GM12878 (cell line): Measurements from ENCODE around the gene BHLHA15. TPM values are rescaled to one million over a fixed set of nuclear protein-coding genes. Genes with fewer than 3 reads are reported as not detected.

Experiments used
- ATAC-seq: fragments of 200-7000 bp; cut with Tn5 transposase; 3 replicates; pipeline ENCODE4 v1.9.1; 2020; ENCODE audit warnings: mild to moderate bottlenecking, moderate library complexity
- BruUV-seq: library from RNA; stranded (reverse); fragments of 400-500 nt; replicated peaks from 2 replicates; lab custom pipeline; 2021; lab: Mats Ljungman, UMichigan
- CTCF ChIA-PET: fragments of 300-600 bp; sonication (Branson Sonifier 250); formaldehyde crosslinking; extraction: SDS; loops from one replicate; lab custom pipeline; 2021; ENCODE audit warnings: inconsistent platforms; lab: Yijun Ruan, JAX
- POLR2A ChIA-PET: fragments of 350-600 bp; formaldehyde crosslinking; extraction: SDS; loops from one replicate; lab custom pipeline; 2021; ENCODE audit warnings: inconsistent platforms; lab: Charles Lee
- RAD21 ChIA-PET: fragments of 300-600 bp; sonication (Branson Sonifier 250); formaldehyde crosslinking; loops from one replicate; lab custom pipeline; 2023; ENCODE audit warnings: antibody characterized with exemption; ENCODE audit not compliant: unreplicated experiment; lab: Charles Lee
- SMC1A ChIA-PET: fragments of 300-600 bp; sonication (Branson Sonifier 250); formaldehyde crosslinking; loops from one replicate; lab custom pipeline; 2023; ENCODE audit not compliant: unreplicated experiment, uncharacterized antibody; lab: Charles Lee
- DNase-seq: peaks from one replicate; pipeline ENCODE4 v3.0.0-alpha.2; 2011; ENCODE audit warnings: low read depth, low spot score
- FAIRE-seq: peaks from 3 replicates; lab custom pipeline; 2011; peaks lifted over from hg19 to GRCh38; lab: Jason Lieb, UNC
- H2AFZ ChIP-seq: 2 replicates; pipeline ENCODE4 v1.6.0; 2011; ENCODE audit warnings: low read depth, low read length, control low read depth; ENCODE audit not compliant: control insufficient read depth
- H3K27ac ChIP-seq: 2 replicates; pipeline ENCODE4 v1.5.1; 2011; ENCODE audit warnings: control low read depth; ENCODE audit not compliant: control insufficient read depth, insufficient read depth
- H3K27me3 ChIP-seq, 2 experiments: replicated peaks in 1 of 2; 2 replicates each; pipeline versions ENCODE4 v1.6.0 to v1.6.1; 2011; ENCODE audit warnings: low read length in 1 of 2; ENCODE audit not compliant: control insufficient read depth in 2 of 2, insufficient read depth in 2 of 2
- H3K36me3 ChIP-seq, 2 experiments: 2 replicates each; pipeline ENCODE4 v1.5.1; 2011; ENCODE audit warnings: low read length in 1 of 2; ENCODE audit not compliant: control insufficient read depth in 2 of 2, insufficient read depth in 2 of 2
- H3K4me1 ChIP-seq: 2 replicates; pipeline ENCODE4 v1.6.1; 2011; ENCODE audit warnings: mild to moderate bottlenecking, low read length, moderate library complexity, mixed read lengths; ENCODE audit not compliant: control insufficient read depth, insufficient read depth
- H3K4me2 ChIP-seq: 2 replicates; pipeline ENCODE4 v1.6.0; 2011; ENCODE audit warnings: control low read depth; ENCODE audit not compliant: control insufficient read depth, insufficient read depth
- H3K4me3 ChIP-seq: fragments of 200-600 bp; sonication (generic); 2 replicates; pipeline ENCODE4 v1.5.1; 2016
- H3K79me2 ChIP-seq: 2 replicates; pipeline ENCODE4 v1.6.0; 2011; ENCODE audit warnings: low read length; ENCODE audit not compliant: control insufficient read depth, insufficient read depth
- H3K9ac ChIP-seq: 2 replicates; pipeline ENCODE4 v1.8.0; 2011; ENCODE audit warnings: low read length, control low read depth, mixed read lengths; ENCODE audit not compliant: control insufficient read depth, insufficient read depth
- H3K9me3 ChIP-seq: replicated peaks from 3 replicates; pipeline ENCODE4 v1.5.1; 2011; ENCODE audit warnings: mild to moderate bottlenecking, low read length; ENCODE audit not compliant: control insufficient read depth, insufficient read depth
- H4K20me1 ChIP-seq: 2 replicates; pipeline ENCODE4 v1.6.0; 2011; ENCODE audit not compliant: control insufficient read depth, insufficient read depth
- BRCA1 ChIP-seq: IDR thresholded peaks from 2 replicates; pipeline ENCODE4 v1.6.1; 2011; ENCODE audit warnings: low read depth, low read length, improper control_type of control experiment
- EGR1 ChIP-seq, 2 experiments: IDR thresholded peaks; 1 replicate in 1 of 2; 2 replicates in 1 of 2; pipeline ENCODE4 v1.6.1; 2011 to 2012; ENCODE audit warnings: low read depth in 2 of 2, low read length in 2 of 2, borderline replicate concordance in 1 of 2, mild to moderate bottlenecking in 1 of 2, moderate library complexity in 1 of 2
- IKZF1 ChIP-seq: fragments of 450-650 bp; conservative IDR thresholded peaks from 2 replicates; pipeline ENCODE4 v1.6.1; 2017; ENCODE audit warnings: antibody characterized with exemption, mild to moderate bottlenecking
- JUND ChIP-seq: IDR thresholded peaks from 2 replicates; pipeline ENCODE4 v1.6.1; 2012; ENCODE audit warnings: low read depth, mild to moderate bottlenecking, low read length, improper control_type of control experiment, moderate library complexity
- MTA2 ChIP-seq: fragments of 450-650 bp; IDR thresholded peaks from 2 replicates; pipeline ENCODE4 v1.6.1; 2016; ENCODE audit warnings: low read depth, mild to moderate bottlenecking, moderate library complexity
- MTA3 ChIP-seq: IDR thresholded peaks from 2 replicates; pipeline ENCODE4 v1.6.1; 2012; ENCODE audit warnings: low read length, inconsistent platforms, borderline replicate concordance
- NFYA ChIP-seq: IDR thresholded peaks from 2 replicates; pipeline ENCODE4 v1.6.1; 2011; ENCODE audit warnings: low read depth, mild to moderate bottlenecking, low read length, improper control_type of control experiment, borderline replicate concordance
- POLR2AphosphoS2 ChIP-seq: IDR thresholded peaks from 2 replicates; pipeline ENCODE4 v1.6.1; 2011; ENCODE audit warnings: low read depth, mild to moderate bottlenecking, low read length, improper control_type of control experiment, moderate library complexity
- RELA ChIP-seq: fragments of 450-650 bp; IDR thresholded peaks from 2 replicates; pipeline ENCODE4 v1.8.0; 2014; ENCODE audit warnings: borderline replicate concordance; ENCODE audit not compliant: partially characterized antibody
- SMC3 ChIP-seq: IDR thresholded peaks from 2 replicates; pipeline ENCODE4 v1.6.1; 2011; ENCODE audit warnings: low read length, improper control_type of control experiment, borderline replicate concordance
- SPI1 ChIP-seq: IDR thresholded peaks from 2 replicates; pipeline ENCODE4 v1.6.1; 2011; ENCODE audit warnings: low read depth, mild to moderate bottlenecking, low read length, moderate library complexity, borderline replicate concordance; ENCODE audit not compliant: insufficient read depth
- SREBF1 ChIP-seq: IDR thresholded peaks from 2 replicates; pipeline ENCODE4 v1.6.1; 2012; ENCODE audit warnings: mild to moderate bottlenecking, low read length
- TCF12 ChIP-seq: IDR thresholded peaks from 2 replicates; pipeline ENCODE4 v1.6.1; 2011; ENCODE audit warnings: low read depth, mild to moderate bottlenecking, low read length
- WRNIP1 ChIP-seq: IDR thresholded peaks from 2 replicates; pipeline ENCODE4 v1.6.1; 2011; ENCODE audit warnings: low read depth, low read length, improper control_type of control experiment, borderline replicate concordance
- YY1 ChIP-seq: IDR thresholded peaks from 2 replicates; pipeline ENCODE4 v1.6.1; 2011; ENCODE audit warnings: low read depth, mild to moderate bottlenecking, low read length
- ZBED1 ChIP-seq: IDR thresholded peaks from 2 replicates; pipeline ENCODE4 v1.6.1; 2016; ENCODE audit warnings: borderline replicate concordance
- WGBS: methylation state at CpG from one replicate; pipeline ENCODE4 v1.1.6; 2016; ENCODE audit warnings: low lambda C conversion rate; ENCODE audit not compliant: insufficient replicate concordance, insufficient coverage; ENCODE audit errors: missing lambda C conversion rate; 5-methylcytosine and 5-hydroxymethylcytosine counted together
- in situ Hi-C: fragments of 300-500 bp; cut with MboI; formaldehyde crosslinking; loops from 9 replicates; pipeline ENCODE4 v1.14.3; 2018; ENCODE audit warnings: mixed read lengths
- intact Hi-C: fragments of 100-400 bp; cut with micrococcal nuclease; formaldehyde crosslinking; loops from one replicate; pipeline ENCODE4 v1.14.2; 2022; ENCODE audit not compliant: unreplicated experiment
- polyA plus RNA-seq, 11 experiments: library from polyadenylated mRNA; depleted of rRNA in 4 of 11; unstranded in 6 of 11; stranded (reverse) in 5 of 11; fragments of >200 nt; fragmentation: Nextera tagmentation in 4 of 11; fragmentation: Illumina TruSeq in 1 of 11; extraction: Ambion mirVana in 4 of 11; extraction: Trizol in 1 of 11; gene quantifications; 1 replicate in 1 of 11; 2 replicates in 10 of 11; pipeline versions ENCODE4 v1.2.1 to v1.2.3, GENCODE V29; 2011 to 2016; ENCODE audit warnings: inconsistent platforms in 2 of 11, missing spikeins in 2 of 11, low read depth in 1 of 11
- total RNA-seq, 4 experiments: library from RNA; depleted of rRNA in 3 of 4; stranded (reverse); fragments of >200 nt in 3 of 4; fragmentation: Illumina TruSeq in 1 of 4; extraction: Trizol in 1 of 4; gene quantifications; 2 replicates each; pipeline versions ENCODE4 v1.2.1 to v1.2.3, GENCODE V29; 2013 to 2021
- TF ChIP-seq, protein P1 (sequence below): fragments of 450-650 bp; formaldehyde crosslinking; IDR thresholded peaks from 2 replicates; pipeline ENCODE4 v1.5.0; 2022; ENCODE audit warnings: mild to moderate bottlenecking, missing genetic modification characterization
- TF ChIP-seq, protein P2 (sequence below): IDR thresholded peaks from 2 replicates; pipeline ENCODE4 v1.6.1; 2012; ENCODE audit warnings: low read length, inconsistent platforms

Gene BHLHA15
- total and polyA plus RNA-seq, 10 of the 15 experiments (the other 5 are each of a cell fraction or from before 2014, with no cell fraction given) = 0.54 to 4.2 (median 2.5) TPM; not detected in 4

DNA sequence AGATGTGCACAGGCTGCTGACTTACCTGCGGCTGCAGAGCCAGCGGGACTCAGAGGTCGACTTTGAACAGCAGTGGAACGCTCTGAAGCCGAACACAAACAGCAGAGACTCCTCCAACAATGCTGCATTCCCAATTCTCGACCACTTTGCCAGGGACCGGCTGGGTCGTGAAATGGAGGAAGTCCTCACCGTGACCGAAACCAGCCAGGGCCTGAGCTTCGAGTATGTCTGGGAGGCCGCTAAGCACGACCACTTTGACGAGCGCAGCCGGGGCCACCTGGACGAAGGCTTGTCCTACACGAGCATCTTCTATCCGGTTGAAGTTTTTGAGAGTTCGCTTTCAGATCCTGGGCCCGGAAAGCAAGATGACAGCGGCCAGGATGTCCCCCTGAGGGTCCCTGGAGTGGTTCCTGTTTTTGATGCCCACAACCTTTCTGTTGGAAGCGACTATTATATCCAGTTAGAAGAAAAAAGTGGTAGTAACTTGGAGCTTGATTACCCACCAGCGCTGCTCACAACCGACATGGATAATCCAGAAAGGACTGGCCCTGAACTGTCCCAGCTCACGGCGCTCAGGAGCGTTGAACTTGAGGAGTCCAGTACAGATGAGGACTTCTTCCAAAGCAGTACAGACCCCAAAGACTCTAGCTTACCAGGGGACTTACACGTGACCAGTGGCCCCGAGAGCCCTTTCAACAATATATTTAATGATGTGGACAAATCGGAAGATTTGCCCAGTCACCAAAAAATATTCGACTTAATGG is 19.4 kb upstream of the BHLHA15 start (continued):
- TF ChIP-seq, protein P1, sequence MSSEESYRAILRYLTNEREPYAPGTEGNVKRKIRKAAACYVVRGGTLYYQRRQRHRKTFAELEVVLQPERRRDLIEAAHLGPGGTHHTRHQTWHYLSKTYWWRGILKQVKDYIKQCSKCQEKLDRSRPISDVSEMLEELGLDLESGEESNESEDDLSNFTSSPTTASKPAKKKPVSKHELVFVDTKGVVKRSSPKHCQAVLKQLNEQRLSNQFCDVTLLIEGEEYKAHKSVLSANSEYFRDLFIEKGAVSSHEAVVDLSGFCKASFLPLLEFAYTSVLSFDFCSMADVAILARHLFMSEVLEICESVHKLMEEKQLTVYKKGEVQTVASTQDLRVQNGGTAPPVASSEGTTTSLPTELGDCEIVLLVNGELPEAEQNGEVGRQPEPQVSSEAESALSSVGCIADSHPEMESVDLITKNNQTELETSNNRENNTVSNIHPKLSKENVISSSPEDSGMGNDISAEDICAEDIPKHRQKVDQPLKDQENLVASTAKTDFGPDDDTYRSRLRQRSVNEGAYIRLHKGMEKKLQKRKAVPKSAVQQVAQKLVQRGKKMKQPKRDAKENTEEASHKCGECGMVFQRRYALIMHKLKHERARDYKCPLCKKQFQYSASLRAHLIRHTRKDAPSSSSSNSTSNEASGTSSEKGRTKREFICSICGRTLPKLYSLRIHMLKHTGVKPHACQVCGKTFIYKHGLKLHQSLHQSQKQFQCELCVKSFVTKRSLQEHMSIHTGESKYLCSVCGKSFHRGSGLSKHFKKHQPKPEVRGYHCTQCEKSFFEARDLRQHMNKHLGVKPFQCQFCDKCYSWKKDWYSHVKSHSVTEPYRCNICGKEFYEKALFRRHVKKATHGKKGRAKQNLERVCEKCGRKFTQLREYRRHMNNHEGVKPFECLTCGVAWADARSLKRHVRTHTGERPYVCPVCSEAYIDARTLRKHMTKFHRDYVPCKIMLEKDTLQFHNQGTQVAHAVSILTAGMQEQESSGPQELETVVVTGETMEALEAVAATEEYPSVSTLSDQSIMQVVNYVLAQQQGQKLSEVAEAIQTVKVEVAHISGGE = no peak
- TF ChIP-seq JUND (no peak), YY1 (no peak), POLR2AphosphoS2 (no peak), WRNIP1 (no peak)

DNA sequence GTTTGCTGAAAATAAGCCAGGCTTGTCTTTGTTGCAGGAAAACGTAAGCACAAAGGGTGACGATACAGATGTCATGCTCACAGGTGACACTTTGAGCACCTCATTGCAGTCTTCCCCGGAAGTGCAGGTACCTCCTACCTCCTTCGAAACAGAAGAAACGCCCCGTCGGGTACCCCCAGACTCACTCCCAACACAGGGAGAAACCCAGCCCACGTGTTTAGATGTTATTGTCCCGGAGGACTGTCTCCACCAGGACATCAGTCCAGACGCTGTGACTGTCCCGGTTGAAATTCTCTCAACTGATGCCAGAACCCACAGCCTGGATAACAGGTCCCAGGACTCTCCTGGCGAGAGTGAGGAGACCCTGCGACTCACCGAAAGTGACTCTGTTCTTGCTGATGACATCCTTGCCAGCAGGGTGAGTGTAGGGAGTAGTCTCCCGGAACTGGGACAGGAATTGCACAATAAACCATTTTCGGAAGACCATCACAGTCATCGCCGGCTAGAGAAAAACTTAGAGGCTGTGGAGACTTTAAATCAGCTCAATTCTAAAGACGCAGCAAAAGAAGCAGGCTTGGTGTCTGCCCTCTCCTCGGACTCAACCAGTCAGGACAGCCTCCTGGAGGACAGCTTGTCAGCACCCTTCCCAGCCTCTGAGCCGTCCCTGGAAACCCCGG is 18.3 kb upstream of the BHLHA15 start:
- ChIA-PET SMC1A (no interaction called here), CTCF (no interaction called here), RAD21 (no interaction called here), POLR2A (interaction anchor here (1.5 kb wide), 1 partner anchor 8 kb away, joined by 3 read pairs; no protein-coding TSS in a partner anchor)
- H3K4me1 ChIP-seq = no peaks in the 10 kb centered on the region
- H3K27me3 ChIP-seq = no peaks in the 10 kb centered on the region
- no peak overlapping the region for H3K4me2 ChIP-seq
- no peaks in the 10 kb centered on the region for H3K79me2 ChIP-seq
- ATAC-seq (no peak), FAIRE-seq (no peak), DNase-seq (no peak)
- 92% methylated on average over 22 of the region's 22 CpGs for WGBS
- no peak overlapping the region for H3K27ac ChIP-seq
- in situ Hi-C loops = no loop called here
- H2AFZ ChIP-seq = no peak overlapping the region
- H4K20me1 ChIP-seq = peaks cover 4% of the 10 kb centered on the region; the same call in 1 of the 2 replicates
- H3K9me3 ChIP-seq = no peaks in the 10 kb centered on the region; the same call in 2 of the 3 replicates
- intact Hi-C loops = no loop called here
- TSS peak; percentile 40 for BruUV-seq
- H3K4me3 ChIP-seq = no peak overlapping the region
- H3K9ac ChIP-seq = no peak overlapping the region
- peaks cover 5 to 8% of the 10 kb centered on the region in 2 experiments; a peak in 3 of 4 replicates for H3K36me3 ChIP-seq
- TF ChIP-seq MTA2 (no peak), SPI1 (no peak), SMC3 (no peak), RELA (no peak), IKZF1 (no peak), MTA3 (no peak), NFYA (no peak), TCF12 (no peak), BRCA1 (no peak), ZBED1 (no peak), EGR1 (IDR thresholded peaks at IDR 0.05; ENCODE audit: borderline replicate concordance in 1 of 2, low read depth in 2 of 2, low read length in 2 of 2) (no peak), SREBF1 (no peak)
- TF ChIP-seq, protein P2, sequence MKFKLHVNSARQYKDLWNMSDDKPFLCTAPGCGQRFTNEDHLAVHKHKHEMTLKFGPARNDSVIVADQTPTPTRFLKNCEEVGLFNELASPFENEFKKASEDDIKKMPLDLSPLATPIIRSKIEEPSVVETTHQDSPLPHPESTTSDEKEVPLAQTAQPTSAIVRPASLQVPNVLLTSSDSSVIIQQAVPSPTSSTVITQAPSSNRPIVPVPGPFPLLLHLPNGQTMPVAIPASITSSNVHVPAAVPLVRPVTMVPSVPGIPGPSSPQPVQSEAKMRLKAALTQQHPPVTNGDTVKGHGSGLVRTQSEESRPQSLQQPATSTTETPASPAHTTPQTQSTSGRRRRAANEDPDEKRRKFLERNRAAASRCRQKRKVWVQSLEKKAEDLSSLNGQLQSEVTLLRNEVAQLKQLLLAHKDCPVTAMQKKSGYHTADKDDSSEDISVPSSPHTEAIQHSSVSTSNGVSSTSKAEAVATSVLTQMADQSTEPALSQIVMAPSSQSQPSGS = no peak
